Endodermal cell (in vitro differentiated cells): Measurements from ENCODE around the gene DGKB. TPM values are rescaled to one million over a fixed set of nuclear protein-coding genes. Genes with fewer than 3 reads are reported as not detected.

Experiments
- DNase-seq: peaks from one replicate; pipeline ENCODE4 v3.0.0-alpha.2; 2017
- H3K27ac ChIP-seq: 2 replicates; pipeline ENCODE4 v1.5.1; 2013; ENCODE audit warnings: mild to moderate bottlenecking, low read depth, low read length, moderate library complexity
- H3K27me3 ChIP-seq: 2 replicates; pipeline ENCODE4 v1.6.1; 2013; ENCODE audit warnings: mild to moderate bottlenecking, low read length, moderate library complexity; ENCODE audit not compliant: insufficient read depth, control insufficient read depth, poor library complexity, severe bottlenecking
- H3K36me3 ChIP-seq: 2 replicates; pipeline ENCODE4 v1.7.0; 2013; ENCODE audit warnings: mild to moderate bottlenecking, low read length, moderate library complexity; ENCODE audit not compliant: control insufficient read depth, insufficient read depth
- H3K4me1 ChIP-seq: one replicate; pipeline ENCODE4 v1.7.0; 2013; ENCODE audit warnings: low read length; ENCODE audit not compliant: control insufficient read depth, insufficient read depth
- H3K4me3 ChIP-seq: 2 replicates; pipeline ENCODE4 v1.5.1; 2013; ENCODE audit warnings: mild to moderate bottlenecking, low read length, moderate library complexity
- H3K9ac ChIP-seq: 2 replicates; pipeline ENCODE4 v1.6.1; 2013; ENCODE audit warnings: mild to moderate bottlenecking, low read length, moderate library complexity; ENCODE audit not compliant: poor library complexity, severe bottlenecking; ENCODE audit errors: extremely low read depth
- H3K9me3 ChIP-seq: 2 replicates; pipeline ENCODE4 v1.6.1; 2013; ENCODE audit warnings: mild to moderate bottlenecking, low read length, moderate library complexity; ENCODE audit not compliant: control insufficient read depth
- H3K27ac Mint-ChIP-seq: 2 replicates; pipeline ENCODE4 v1.8.0; 2020; ENCODE audit warnings: mixed read lengths
- H3K27me3 Mint-ChIP-seq: 2 replicates; pipeline ENCODE4 v1.8.0; 2021; ENCODE audit warnings: mild to moderate bottlenecking, mixed read lengths; ENCODE audit not compliant: insufficient read depth
- H3K36me3 Mint-ChIP-seq: 2 replicates; pipeline ENCODE4 v1.8.0; 2020; ENCODE audit warnings: low read depth, mixed read lengths
- H3K4me1 Mint-ChIP-seq: 2 replicates; pipeline ENCODE4 v1.8.0; 2020; ENCODE audit warnings: mixed read lengths
- H3K4me3 Mint-ChIP-seq: 2 replicates; pipeline ENCODE4 v1.8.0; 2020; ENCODE audit warnings: mild to moderate bottlenecking, moderate library complexity, mixed read lengths
- H3K9me3 Mint-ChIP-seq: 2 replicates; pipeline ENCODE4 v1.8.0; 2020; ENCODE audit warnings: mild to moderate bottlenecking, mixed read lengths
- WGBS, 2 experiments: methylation state at CpG; one replicate each; pipeline versions ENCODE4 v1.1.5 to v1.1.7; 2013; ENCODE audit warnings: missing lambda C conversion rate in 2 of 2, mixed read lengths in 1 of 2; ENCODE audit not compliant: insufficient coverage in 1 of 2, insufficient read length in 1 of 2; 5-methylcytosine and 5-hydroxymethylcytosine counted together
- total RNA-seq, 2 donors: library from RNA; stranded (reverse); fragmentation: NEBNext Ultra II Directional in 1 of 2; extraction: Animal tissue kit (Norgen Biotek cat#: 25700) in 1 of 2; gene quantifications; 2 replicates in 1 of 2; 3 replicates in 1 of 2; pipeline ENCODE4 v1.2.1, GENCODE V29; 2021
- TF ChIP-seq, protein P1 (sequence below): fragments of 200-600 bp; sonication (generic); conservative IDR thresholded peaks from 2 replicates; pipeline ENCODE4 v1.5.0; 2021; ENCODE audit warnings: antibody characterized with exemption, mild to moderate bottlenecking

The DGKB gene
- total RNA-seq, 2 donors from 2014 or later, result 5.1 to 5.2 TPM

DNA sequence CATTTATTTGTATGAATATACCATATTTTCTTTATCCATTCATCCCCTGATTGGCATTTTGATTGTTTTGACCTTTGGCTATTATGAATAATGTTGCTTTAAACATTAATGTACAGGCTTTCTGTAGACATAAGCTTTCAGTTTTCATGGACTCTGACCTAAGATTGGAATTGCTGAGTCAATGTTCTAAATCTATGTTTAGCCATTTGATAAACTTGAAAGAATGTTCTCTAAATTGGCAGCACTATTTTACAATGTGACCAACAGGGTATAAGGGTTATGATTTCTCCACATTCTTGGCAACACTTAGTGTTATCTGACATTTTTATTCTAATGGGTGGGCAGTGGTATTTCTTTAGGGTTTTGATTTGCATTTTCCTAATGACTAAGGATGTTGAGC lies 683.4 kb downstream of the DGKB start:
- H3K4me3 Mint-ChIP-seq, result no peak overlapping the region
- H3K27me3 Mint-ChIP-seq, result no peaks in the 10 kb centered on the region
- no peaks in the 10 kb centered on the region for H3K4me1 ChIP-seq
- no peaks in the 10 kb centered on the region for H3K36me3 Mint-ChIP-seq
- TF ChIP-seq, protein P1, sequence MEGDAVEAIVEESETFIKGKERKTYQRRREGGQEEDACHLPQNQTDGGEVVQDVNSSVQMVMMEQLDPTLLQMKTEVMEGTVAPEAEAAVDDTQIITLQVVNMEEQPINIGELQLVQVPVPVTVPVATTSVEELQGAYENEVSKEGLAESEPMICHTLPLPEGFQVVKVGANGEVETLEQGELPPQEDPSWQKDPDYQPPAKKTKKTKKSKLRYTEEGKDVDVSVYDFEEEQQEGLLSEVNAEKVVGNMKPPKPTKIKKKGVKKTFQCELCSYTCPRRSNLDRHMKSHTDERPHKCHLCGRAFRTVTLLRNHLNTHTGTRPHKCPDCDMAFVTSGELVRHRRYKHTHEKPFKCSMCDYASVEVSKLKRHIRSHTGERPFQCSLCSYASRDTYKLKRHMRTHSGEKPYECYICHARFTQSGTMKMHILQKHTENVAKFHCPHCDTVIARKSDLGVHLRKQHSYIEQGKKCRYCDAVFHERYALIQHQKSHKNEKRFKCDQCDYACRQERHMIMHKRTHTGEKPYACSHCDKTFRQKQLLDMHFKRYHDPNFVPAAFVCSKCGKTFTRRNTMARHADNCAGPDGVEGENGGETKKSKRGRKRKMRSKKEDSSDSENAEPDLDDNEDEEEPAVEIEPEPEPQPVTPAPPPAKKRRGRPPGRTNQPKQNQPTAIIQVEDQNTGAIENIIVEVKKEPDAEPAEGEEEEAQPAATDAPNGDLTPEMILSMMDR, result no peak
- H3K4me1 Mint-ChIP-seq, result peaks cover 6% of the 10 kb centered on the region
- DNase-seq, result no peak
- no peaks in the 10 kb centered on the region for H3K27me3 ChIP-seq
- H3K9me3 Mint-ChIP-seq, result no peaks in the 10 kb centered on the region
- H3K9ac ChIP-seq, result no peak overlapping the region
- H3K4me3 ChIP-seq, result no peak overlapping the region
- no peaks in the 10 kb centered on the region for H3K9me3 ChIP-seq
- H3K27ac ChIP-seq, result no peak overlapping the region
- H3K27ac Mint-ChIP-seq, result no peak overlapping the region
- no peaks in the 10 kb centered on the region for H3K36me3 ChIP-seq

DNA sequence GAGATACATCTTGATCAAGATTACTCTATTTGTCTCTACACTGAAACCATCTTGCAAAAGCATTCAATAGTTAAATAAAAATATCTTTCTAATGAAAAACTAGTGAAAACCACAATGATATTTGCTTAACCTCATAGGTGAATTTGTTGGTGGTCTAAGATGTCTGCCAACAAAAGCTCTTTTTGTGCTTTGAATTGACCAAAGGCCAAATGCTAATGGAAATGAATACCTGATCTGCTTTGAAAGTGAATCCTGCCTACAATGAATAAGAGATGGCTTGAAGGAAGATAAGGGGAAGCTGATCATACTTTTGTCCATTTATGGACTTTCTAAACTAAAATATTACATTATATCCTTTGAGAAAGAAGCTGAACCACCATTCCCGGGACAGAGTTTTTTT lies 684.2 kb downstream of the DGKB start:
- DNase-seq, result no peak
- Mint-ChIP-seq H3K27ac (no peak overlapping the region), H3K9me3 (no peaks in the 10 kb centered on the region), H3K4me1 (no peaks in the 10 kb centered on the region), H3K4me3 (no peak overlapping the region), H3K27me3 (no peaks in the 10 kb centered on the region), H3K36me3 (no peaks in the 10 kb centered on the region)
- TF ChIP-seq, protein P1, result no peak
- no peaks in the 10 kb centered on the region for H3K4me1 ChIP-seq
- no peak overlapping the region for H3K27ac ChIP-seq
- no peaks in the 10 kb centered on the region for H3K27me3 ChIP-seq
- H3K9me3 ChIP-seq, result no peaks in the 10 kb centered on the region
- no peak overlapping the region for H3K4me3 ChIP-seq
- no peak overlapping the region for H3K9ac ChIP-seq
- H3K36me3 ChIP-seq, result no peaks in the 10 kb centered on the region
- WGBS, 2 experiments, result 100% methylated on average over 1 of the region's 1 CpG; no CpG with 5 or more reads in 1 of the 2 experiments

DNA sequence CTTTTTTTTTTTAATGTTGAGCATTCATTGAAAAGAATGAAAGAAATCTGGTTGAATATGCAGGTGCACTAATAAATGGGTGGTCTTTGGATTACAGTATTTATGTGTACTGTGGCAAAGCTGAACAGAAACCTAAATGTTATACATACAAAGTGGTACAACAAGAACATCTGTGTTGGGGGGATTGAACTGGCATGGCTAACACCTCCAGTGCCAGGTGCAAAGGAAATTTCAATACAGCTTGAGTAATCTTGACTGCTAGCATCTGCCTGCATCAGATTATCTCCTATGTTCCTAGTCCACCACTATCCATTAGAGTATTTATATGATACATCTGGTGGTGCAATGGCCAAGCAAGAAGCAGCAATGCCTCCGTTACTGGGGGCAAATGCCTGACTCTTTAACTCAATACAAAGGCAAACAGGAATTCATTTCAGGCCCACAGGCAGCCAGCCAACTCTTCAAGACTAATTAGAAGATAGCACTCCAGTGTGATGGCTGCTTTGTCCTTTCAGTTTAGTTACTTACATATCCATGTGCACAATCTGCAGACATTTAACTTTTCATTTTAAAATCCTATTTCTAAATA lies 692.6 kb downstream of the DGKB start:
- no peak overlapping the region for H3K4me3 ChIP-seq
- no peak for DNase-seq
- Mint-ChIP-seq H3K36me3 (no peaks in the 10 kb centered on the region), H3K9me3 (no peaks in the 10 kb centered on the region), H3K4me3 (no peak overlapping the region), H3K27me3 (no peaks in the 10 kb centered on the region), H3K4me1 (no peaks in the 10 kb centered on the region), H3K27ac (no peak overlapping the region)
- H3K9ac ChIP-seq, result no peak overlapping the region
- H3K27me3 ChIP-seq, result no peaks in the 10 kb centered on the region
- no peak overlapping the region for H3K27ac ChIP-seq
- H3K9me3 ChIP-seq, result no peaks in the 10 kb centered on the region
- 86% methylated on average over 1 of the region's 1 CpG; no CpG with 5 or more reads in 1 of the 2 experiments for WGBS, 2 experiments
- H3K4me1 ChIP-seq, result no peaks in the 10 kb centered on the region
- H3K36me3 ChIP-seq, result no peaks in the 10 kb centered on the region
- TF ChIP-seq, protein P1, result no peak
